B cell (primary cell): ENCODE results near the gene ADPRM.

Experiments used
- CTCF ChIP-seq: fragments of 200-600 bp; IDR thresholded peaks from one replicate; pipeline ENCODE4 v1.8.0; 2022; ENCODE audit warnings: antibody characterized with exemption, mild to moderate bottlenecking
- EZH2 ChIP-seq: IDR thresholded peaks from 2 replicates; pipeline ENCODE4 v1.6.1; 2012; ENCODE audit warnings: borderline replicate concordance, low read depth, mild to moderate bottlenecking, moderate library complexity, low read length; ENCODE audit not compliant: insufficient read depth, poor library complexity, severe bottlenecking

GRCh38 chr17:10737736-10738135 is 40.3 kb downstream of the ADPRM start:
- TF ChIP-seq EZH2, result no peak
- no peak for TF ChIP-seq CTCF
